Liver (tissue), 3 donors: Measurements from ENCODE around the gene ACTL10.

Experiments used
- GABPA ChIP-seq, 2 donors: IDR thresholded peaks in 1 of 2; conservative IDR thresholded peaks in 1 of 2; 2 replicates each; pipeline ENCODE4 v1.6.1; 2016; ENCODE audit warnings: antibody characterized with exemption in 2 of 2, mild to moderate bottlenecking in 1 of 2, moderate library complexity in 1 of 2
- JUND ChIP-seq, 2 donors: IDR thresholded peaks; 2 replicates each; pipeline ENCODE4 v1.6.1; 2016; ENCODE audit warnings: antibody characterized with exemption in 2 of 2
- MAX ChIP-seq: IDR thresholded peaks from 2 replicates; pipeline ENCODE4 v1.6.1; 2016; ENCODE audit warnings: antibody characterized with exemption
- SP1 ChIP-seq: IDR thresholded peaks from 2 replicates; pipeline ENCODE4 v1.6.1; 2018; ENCODE audit warnings: antibody characterized with exemption, mild to moderate bottlenecking
- ZBTB33 ChIP-seq: IDR thresholded peaks from 2 replicates; pipeline ENCODE4 v1.6.1; 2016; ENCODE audit warnings: antibody characterized with exemption
- TF ChIP-seq, protein P1 (sequence below): fragments of 150-350 bp; IDR thresholded peaks from 2 replicates; pipeline ENCODE4 v1.5.1; 2017; ENCODE audit warnings: improper control_type of control experiment, low read depth, low read length; ENCODE audit not compliant: missing input control
- donor health status: healthy.
- donor health status: healthy.

DNA sequence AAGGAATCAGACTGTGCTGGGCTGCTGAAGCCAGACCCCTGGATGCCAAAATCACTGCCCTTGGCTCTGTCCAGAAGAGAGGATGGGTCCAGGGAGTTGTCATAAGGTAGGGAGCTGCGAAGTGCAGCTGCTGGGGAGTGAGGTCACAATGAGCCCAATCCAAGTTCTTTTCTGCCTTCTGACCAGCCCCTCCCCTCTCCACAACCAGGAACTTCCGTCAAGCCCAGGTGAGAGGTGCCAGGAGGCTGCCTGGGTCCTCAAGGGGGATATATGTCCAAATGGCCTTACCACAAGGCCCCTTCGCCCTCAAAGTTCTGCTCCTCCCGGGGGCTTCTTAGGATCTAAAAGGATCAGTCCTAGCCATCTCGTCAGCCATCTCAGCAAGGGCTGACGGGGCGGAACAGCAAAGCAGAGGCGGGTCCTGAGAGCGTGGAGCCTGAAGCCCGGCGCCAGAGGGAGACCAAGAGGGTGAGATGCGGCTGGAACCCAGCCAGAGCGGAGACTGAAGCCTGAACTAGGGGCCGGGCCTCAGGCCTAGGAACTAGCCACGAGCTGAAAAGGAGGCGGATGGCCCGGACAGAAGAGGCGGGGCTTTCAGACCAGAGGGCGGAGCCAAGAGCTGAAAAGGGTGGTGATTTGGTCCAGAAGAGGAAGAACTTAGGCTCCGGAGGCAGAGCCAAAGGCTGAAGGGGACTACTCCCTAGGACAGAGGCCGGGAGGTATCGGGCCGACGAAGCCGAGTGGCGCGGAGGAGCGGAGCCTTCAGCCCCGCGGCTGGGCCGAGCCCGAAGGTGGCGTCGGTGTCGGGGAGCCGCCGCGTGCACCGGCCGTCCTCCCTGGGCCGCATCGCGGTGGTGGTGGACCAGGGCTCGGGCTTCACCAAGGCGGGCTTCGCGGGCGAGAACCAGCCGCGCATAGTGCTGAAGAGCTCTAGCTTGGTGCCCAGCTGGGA, at the start of gene ACTL10:
- TF ChIP-seq, protein P1, sequence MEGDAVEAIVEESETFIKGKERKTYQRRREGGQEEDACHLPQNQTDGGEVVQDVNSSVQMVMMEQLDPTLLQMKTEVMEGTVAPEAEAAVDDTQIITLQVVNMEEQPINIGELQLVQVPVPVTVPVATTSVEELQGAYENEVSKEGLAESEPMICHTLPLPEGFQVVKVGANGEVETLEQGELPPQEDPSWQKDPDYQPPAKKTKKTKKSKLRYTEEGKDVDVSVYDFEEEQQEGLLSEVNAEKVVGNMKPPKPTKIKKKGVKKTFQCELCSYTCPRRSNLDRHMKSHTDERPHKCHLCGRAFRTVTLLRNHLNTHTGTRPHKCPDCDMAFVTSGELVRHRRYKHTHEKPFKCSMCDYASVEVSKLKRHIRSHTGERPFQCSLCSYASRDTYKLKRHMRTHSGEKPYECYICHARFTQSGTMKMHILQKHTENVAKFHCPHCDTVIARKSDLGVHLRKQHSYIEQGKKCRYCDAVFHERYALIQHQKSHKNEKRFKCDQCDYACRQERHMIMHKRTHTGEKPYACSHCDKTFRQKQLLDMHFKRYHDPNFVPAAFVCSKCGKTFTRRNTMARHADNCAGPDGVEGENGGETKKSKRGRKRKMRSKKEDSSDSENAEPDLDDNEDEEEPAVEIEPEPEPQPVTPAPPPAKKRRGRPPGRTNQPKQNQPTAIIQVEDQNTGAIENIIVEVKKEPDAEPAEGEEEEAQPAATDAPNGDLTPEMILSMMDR = peak; percentile 11
- TF ChIP-seq JUND (IDR thresholded peaks at IDR 0.05) (no peak), ZBTB33 (no peak), SP1 (peak; percentile 70), MAX (no peak), GABPA (IDR thresholded peaks at IDR 0.05 in 1 of 2, conservative IDR thresholded peaks at IDR 0.05 in 1 of 2) (peak in 1 of 2 donors; percentile 22)
